Esophagus squamous epithelium (tissue), 4 donors: ENCODE measurements around the gene CENPL.
"Not testable (repeated sequence)": the region's sequence is repeated elsewhere in the genome, so short reads cannot be mapped to it uniquely, and the experiment has no call there.

ENCODE experiments used
- POLR2A ChIP-seq, 4 donors: fragments of 450-650 bp; IDR thresholded peaks; one replicate each; pipeline ENCODE4 v1.6.1; 2017; ENCODE audit warnings: antibody characterized with exemption in 4 of 4, mild to moderate bottlenecking in 4 of 4, moderate library complexity in 3 of 4
- TF ChIP-seq, protein P1 (sequence below), 6 experiments: fragments of 450-650 bp in 4 of 6; fragments of 200-600 bp in 2 of 6; sonication (generic) in 2 of 6; IDR thresholded peaks; one replicate each; pipeline ENCODE4 v1.5.1; 2016 to 2019; ENCODE audit warnings: antibody characterized with exemption in 6 of 6, mild to moderate bottlenecking in 4 of 6, moderate library complexity in 4 of 6

DNA sequence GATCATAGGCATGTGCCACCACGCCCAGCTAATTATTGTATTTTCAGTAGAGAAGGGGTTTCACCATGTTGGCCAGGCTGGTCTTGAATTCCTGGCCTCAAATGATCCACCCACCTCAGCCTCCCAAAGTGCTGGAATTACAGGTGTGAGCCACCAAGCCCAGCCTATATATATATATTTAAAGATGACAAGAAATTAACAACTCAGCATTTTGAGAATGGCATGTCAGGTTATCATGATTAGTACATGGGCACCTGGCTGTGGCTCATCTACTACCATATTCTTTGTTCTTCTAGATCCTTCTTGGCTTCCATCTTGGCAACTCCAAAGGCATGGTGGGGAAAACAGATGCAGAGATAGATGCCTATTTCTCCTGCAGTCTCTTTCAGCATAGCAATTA is 24.7 kb downstream of the CENPL start:
- TF ChIP-seq, protein P1, sequence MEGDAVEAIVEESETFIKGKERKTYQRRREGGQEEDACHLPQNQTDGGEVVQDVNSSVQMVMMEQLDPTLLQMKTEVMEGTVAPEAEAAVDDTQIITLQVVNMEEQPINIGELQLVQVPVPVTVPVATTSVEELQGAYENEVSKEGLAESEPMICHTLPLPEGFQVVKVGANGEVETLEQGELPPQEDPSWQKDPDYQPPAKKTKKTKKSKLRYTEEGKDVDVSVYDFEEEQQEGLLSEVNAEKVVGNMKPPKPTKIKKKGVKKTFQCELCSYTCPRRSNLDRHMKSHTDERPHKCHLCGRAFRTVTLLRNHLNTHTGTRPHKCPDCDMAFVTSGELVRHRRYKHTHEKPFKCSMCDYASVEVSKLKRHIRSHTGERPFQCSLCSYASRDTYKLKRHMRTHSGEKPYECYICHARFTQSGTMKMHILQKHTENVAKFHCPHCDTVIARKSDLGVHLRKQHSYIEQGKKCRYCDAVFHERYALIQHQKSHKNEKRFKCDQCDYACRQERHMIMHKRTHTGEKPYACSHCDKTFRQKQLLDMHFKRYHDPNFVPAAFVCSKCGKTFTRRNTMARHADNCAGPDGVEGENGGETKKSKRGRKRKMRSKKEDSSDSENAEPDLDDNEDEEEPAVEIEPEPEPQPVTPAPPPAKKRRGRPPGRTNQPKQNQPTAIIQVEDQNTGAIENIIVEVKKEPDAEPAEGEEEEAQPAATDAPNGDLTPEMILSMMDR (IDR thresholded peaks at IDR 0.05): not testable (repeated sequence)
- TF ChIP-seq POLR2A (IDR thresholded peaks at IDR 0.05): not testable (repeated sequence)
